B cell (primary cell): ENCODE measurements around the gene ODAM. TPM values are rescaled to one million over a fixed set of nuclear protein-coding genes. Genes with fewer than 3 reads are reported as not detected.
"Not testable (repeated sequence)": the region's sequence is repeated elsewhere in the genome, so short reads cannot be mapped to it uniquely, and the experiment has no call there.

Experiments used
- ATAC-seq: fragments of 200-7000 bp; cut with Tn5 transposase; one replicate; pipeline ENCODE4 v1.10.0; 2021; ENCODE audit warnings: low read depth, mild to moderate bottlenecking, moderate number of reproducible peaks, moderate library complexity
- CTCF ChIA-PET: fragments of 350-600 bp; sonication (Branson Sonifier 250); formaldehyde crosslinking; loops from one replicate; lab custom pipeline; 2021; ENCODE audit warnings: antibody characterized with exemption, inconsistent platforms; lab: Charles Lee
- POLR2A ChIA-PET: fragments of 350-600 bp; sonication (Branson Sonifier 250); formaldehyde crosslinking; loops from one replicate; lab custom pipeline; 2021; ENCODE audit warnings: antibody characterized with exemption; lab: Charles Lee
- DNase-seq: peaks from one replicate; pipeline ENCODE4 v3.0.0; 2013
- H2AFZ ChIP-seq: 2 replicates; pipeline ENCODE4 v1.6.1; 2012; ENCODE audit warnings: mild to moderate bottlenecking, low read depth, low read length; ENCODE audit not compliant: insufficient read depth, poor library complexity, severe bottlenecking
- H3K27ac ChIP-seq, 2 donors: 1 replicate in 1 of 2; 2 replicates in 1 of 2; pipeline ENCODE4 v1.5.1; 2012 to 2013; ENCODE audit warnings: low read length in 2 of 2, mild to moderate bottlenecking in 2 of 2, moderate library complexity in 1 of 2
- H3K27me3 ChIP-seq, 4 experiments: fragments of 200-600 bp in 1 of 4; sonication (generic) in 1 of 4; replicated peaks in 1 of 4; 1 replicate in 2 of 4; 2 replicates in 2 of 4; pipeline versions ENCODE4 v1.6.1 to v1.7.0; 2013 to 2016; ENCODE audit warnings: low read length in 3 of 4, mild to moderate bottlenecking in 2 of 4, mixed read lengths in 1 of 4, moderate library complexity in 1 of 4; ENCODE audit not compliant: insufficient read depth in 4 of 4, control insufficient read depth in 3 of 4; ENCODE audit errors: control extremely low read depth in 1 of 4
- H3K36me3 ChIP-seq, 2 experiments: replicated peaks in 1 of 2; 1 replicate in 1 of 2; 2 replicates in 1 of 2; pipeline versions ENCODE4 v1.6.1 to v1.7.1; 2013; ENCODE audit warnings: low read length in 1 of 2; ENCODE audit not compliant: insufficient read depth in 2 of 2, control insufficient read depth in 1 of 2; ENCODE audit errors: control extremely low read depth in 1 of 2, extremely low read depth in 1 of 2
- H3K4me1 ChIP-seq, 2 donors: fragments of 200-600 bp in 1 of 2; sonication (generic) in 1 of 2; 1 replicate in 1 of 2; 2 replicates in 1 of 2; pipeline versions ENCODE4 v1.5.1 to v1.6.1; 2013 to 2017; ENCODE audit warnings: low read length in 2 of 2; ENCODE audit not compliant: control insufficient read depth in 2 of 2, insufficient read depth in 2 of 2
- H3K4me2 ChIP-seq: replicated peaks from 2 replicates; pipeline ENCODE3; 2012; ENCODE audit warnings: mild to moderate bottlenecking, low read depth, low read length; ENCODE audit not compliant: poor library complexity, severe bottlenecking
- H3K4me3 ChIP-seq, 5 experiments: fragments of 200-600 bp in 1 of 5; sonication (generic) in 1 of 5; 1 replicate in 3 of 5; 2 replicates in 2 of 5; pipeline versions ENCODE4 v1.5.1 to v1.7.0; 2011 to 2016; ENCODE audit warnings: low read length in 4 of 5, mild to moderate bottlenecking in 4 of 5, low read depth in 2 of 5, control low read depth in 1 of 5, moderate library complexity in 1 of 5; ENCODE audit not compliant: insufficient read depth in 1 of 5; ENCODE audit errors: control extremely low read depth in 1 of 5, extremely low read depth in 1 of 5
- H3K79me2 ChIP-seq: fragments of 200-600 bp; sonication (generic); one replicate; pipeline ENCODE4 v1.6.0; 2016; ENCODE audit warnings: low read length; ENCODE audit not compliant: control insufficient read depth, insufficient read depth
- H3K9ac ChIP-seq: fragments of 200-600 bp; sonication (generic); 2 replicates; pipeline ENCODE4 v1.6.1; 2017; ENCODE audit warnings: mild to moderate bottlenecking, low read length, moderate library complexity
- H3K9me3 ChIP-seq, 3 donors: one replicate each; pipeline versions ENCODE4 v1.6.1 to v1.7.1; 2013; ENCODE audit warnings: low read length in 2 of 3; ENCODE audit not compliant: control insufficient read depth in 2 of 3, insufficient read depth in 1 of 3; ENCODE audit errors: control extremely low read depth in 1 of 3
- H4K20me1 ChIP-seq: 2 replicates; pipeline ENCODE4 v1.6.0; 2012; ENCODE audit warnings: mild to moderate bottlenecking, low read length; ENCODE audit not compliant: insufficient read depth, control insufficient read depth, poor library complexity, severe bottlenecking
- H3K27ac Mint-ChIP-seq: one replicate; pipeline ENCODE4 v1.8.0; 2021; ENCODE audit warnings: mixed read lengths
- H3K27me3 Mint-ChIP-seq: one replicate; pipeline ENCODE4 v1.8.0; 2021; ENCODE audit warnings: mixed read lengths
- H3K4me1 Mint-ChIP-seq: one replicate; pipeline ENCODE4 v1.8.0; 2021; ENCODE audit warnings: mixed read lengths
- H3K4me3 Mint-ChIP-seq: one replicate; pipeline ENCODE4 v1.8.0; 2021; ENCODE audit warnings: mixed read lengths
- H3K9me3 Mint-ChIP-seq: one replicate; pipeline ENCODE4 v1.8.0; 2022; ENCODE audit warnings: mixed read lengths; ENCODE audit not compliant: insufficient read depth
- CTCF ChIP-seq: fragments of 200-600 bp; IDR thresholded peaks from one replicate; pipeline ENCODE4 v1.8.0; 2022; ENCODE audit warnings: antibody characterized with exemption, mild to moderate bottlenecking
- EZH2 ChIP-seq: IDR thresholded peaks from 2 replicates; pipeline ENCODE4 v1.6.1; 2012; ENCODE audit warnings: borderline replicate concordance, low read depth, mild to moderate bottlenecking, moderate library complexity, low read length; ENCODE audit not compliant: insufficient read depth, poor library complexity, severe bottlenecking
- WGBS: methylation state at CpG from one replicate; pipeline ENCODE4 v1.1.5; 2013; ENCODE audit warnings: missing lambda C conversion rate; ENCODE audit not compliant: insufficient coverage; 5-methylcytosine and 5-hydroxymethylcytosine counted together
- intact Hi-C: fragments of 100-400 bp; cut with micrococcal nuclease; formaldehyde crosslinking; loops from one replicate; pipeline ENCODE4 v1.10.0; 2022
- polyA plus RNA-seq: library from polyadenylated mRNA; depleted of rRNA; stranded (reverse); fragments of >200 nt; gene quantifications from 2 replicates; pipeline ENCODE4 v1.2.3, GENCODE V29; 2012
- total RNA-seq, 2 donors: library from RNA; stranded (reverse); fragments of 120-200 nt in 1 of 2; gene quantifications; 1 replicate in 1 of 2; 2 replicates in 1 of 2; pipeline versions ENCODE4 v1.2.3 to v1.2.4, GENCODE V29; 2013 to 2022

Gene ODAM
- total and polyA plus RNA-seq, 2 donors (not counting 1 experiment from before 2014, with no cell fraction given) = not detected

DNA sequence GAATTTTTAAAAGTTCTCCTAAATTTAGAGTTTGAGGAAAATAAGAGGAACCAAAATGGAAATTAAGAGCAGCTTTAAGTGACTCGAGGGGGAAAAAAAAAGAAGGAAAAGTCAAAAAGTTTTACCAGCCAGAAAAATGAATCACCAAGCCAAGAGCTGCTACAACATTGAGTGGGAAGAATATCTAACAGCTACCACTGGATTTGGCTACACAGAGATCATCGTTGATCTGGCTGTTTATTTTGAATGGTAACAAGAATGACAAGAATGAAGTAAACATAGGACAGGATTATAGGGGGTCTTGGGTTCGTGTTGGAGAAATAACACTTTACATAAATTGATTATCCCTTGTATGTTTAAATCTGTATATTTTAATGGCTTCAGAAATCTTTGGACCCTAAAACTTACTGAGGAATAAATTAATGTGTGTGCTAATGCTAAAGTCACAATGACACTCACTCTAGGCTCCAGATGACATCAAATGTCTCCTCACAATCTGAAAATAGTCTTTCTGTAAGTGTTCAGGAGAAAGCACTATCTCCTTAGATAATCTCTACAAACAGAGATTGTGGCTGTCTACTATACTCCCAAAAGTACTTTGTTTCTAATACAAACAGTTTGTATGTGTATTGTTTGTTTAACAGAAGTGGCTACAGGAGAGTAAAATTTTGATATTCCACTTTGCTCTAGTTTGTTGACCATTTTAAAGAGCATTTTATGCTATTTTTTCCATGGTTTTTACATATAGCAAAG lies 43.8 kb downstream of the ODAM start:
- ATAC-seq = no peak
- no peak overlapping the region for H2AFZ ChIP-seq
- H4K20me1 ChIP-seq = no peaks in the 10 kb centered on the region
- H3K9me3 ChIP-seq = no peaks in the 10 kb centered on the region
- POLR2A ChIA-PET = no interaction called here
- H3K9ac ChIP-seq = no peak overlapping the region
- no peaks in the 10 kb centered on the region for H3K4me1 ChIP-seq
- Mint-ChIP-seq H3K4me1 (no peaks in the 10 kb centered on the region), H3K9me3 (no peaks in the 10 kb centered on the region), H3K27ac (no peak overlapping the region), H3K4me3 (no peak overlapping the region), H3K27me3 (no peaks in the 10 kb centered on the region)
- TF ChIP-seq EZH2 = no peak
- no peak for TF ChIP-seq CTCF
- CTCF ChIA-PET = no interaction called here
- no CpG with 5 or more reads among the region's 3 CpGs for WGBS
- no peaks in the 10 kb centered on the region for H3K79me2 ChIP-seq
- H3K27me3 ChIP-seq = no peaks in the 10 kb centered on the region
- intact Hi-C loops = no loop called here
- no peak overlapping the region for H3K27ac ChIP-seq
- H3K4me3 ChIP-seq = no peak overlapping the region
- no peak for DNase-seq
- H3K4me2 ChIP-seq = no peak overlapping the region
- H3K36me3 ChIP-seq = no peaks in the 10 kb centered on the region

DNA sequence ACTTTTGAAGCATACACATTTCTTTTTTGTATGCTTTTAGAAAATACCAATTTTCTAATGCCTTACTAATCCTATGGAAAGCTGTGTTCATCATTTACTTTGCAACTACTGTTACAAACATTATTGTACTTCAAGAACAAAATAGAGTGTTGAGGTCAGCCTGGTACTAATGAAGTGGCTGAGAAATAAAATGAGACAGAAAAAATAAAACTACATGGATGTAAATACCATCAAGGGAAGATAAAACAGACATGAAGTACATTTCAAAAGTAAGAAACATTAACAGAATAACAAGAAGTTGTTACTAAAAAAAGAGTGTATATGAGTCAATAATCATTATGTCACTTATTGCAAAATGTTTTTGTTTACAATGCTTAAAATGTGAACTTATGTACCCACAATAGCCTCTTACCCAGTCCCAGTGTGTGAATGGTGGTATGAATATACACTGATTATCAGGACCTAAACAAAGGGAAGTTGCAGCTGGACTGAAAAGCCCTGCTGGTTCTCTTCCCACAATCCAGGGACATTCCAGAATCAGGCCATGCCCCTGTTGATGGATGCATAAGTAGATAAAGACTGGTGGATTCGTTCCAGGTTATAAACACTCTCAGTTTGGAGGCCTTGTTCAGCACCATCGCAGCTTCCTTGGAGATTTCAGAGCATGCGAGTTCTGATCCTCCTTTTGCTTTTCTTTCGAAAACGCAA lies 44.5 kb downstream of the ODAM start:
- Histone ChIP-seq H2AFZ (no peak overlapping the region), H3K27me3 (no peaks in the 10 kb centered on the region), H3K27ac (no peak overlapping the region), H3K4me3 (no peak overlapping the region), H3K4me2 (no peak overlapping the region), H3K9ac (no peak overlapping the region), H3K79me2 (no peaks in the 10 kb centered on the region), H3K4me1 (no peaks in the 10 kb centered on the region), H3K9me3 (no peaks in the 10 kb centered on the region), H3K36me3 (no peaks in the 10 kb centered on the region), H4K20me1 (no peaks in the 10 kb centered on the region)
- ChIA-PET CTCF (no interaction called here), POLR2A (no interaction called here)
- Mint-ChIP-seq H3K9me3 (no peaks in the 10 kb centered on the region), H3K27me3 (no peaks in the 10 kb centered on the region), H3K4me1 (no peaks in the 10 kb centered on the region), H3K4me3 (no peak overlapping the region), H3K27ac (no peak overlapping the region)
- no peak for TF ChIP-seq EZH2
- no peak for TF ChIP-seq CTCF
- ATAC-seq (no peak), DNase-seq (no peak)
- WGBS = 78% methylated on average over 3 of the region's 5 CpGs
- intact Hi-C loops = no loop called here

GRCh38 chr4:70242297-70242696 lies 46.8 kb downstream of the ODAM start, which contains the start of gene CSN3:
CSN3 (plus strand) TSS chr4:70242597; CDS start chr4:70244820, 2,223 bp downstream.
- H2AFZ ChIP-seq, ATAC-seq, H3K4me3 ChIP-seq, DNase-seq, H3K27me3 ChIP-seq, H3K79me2 ChIP-seq, H3K36me3 ChIP-seq, H3K9me3 Mint-ChIP-seq, H3K4me2 ChIP-seq, H3K4me1 ChIP-seq, H4K20me1 ChIP-seq, H3K9ac ChIP-seq, H3K4me3 Mint-ChIP-seq, POLR2A ChIA-PET, H3K27ac ChIP-seq, CTCF ChIA-PET, H3K9me3 ChIP-seq, H3K4me1 Mint-ChIP-seq, H3K27me3 Mint-ChIP-seq, H3K27ac Mint-ChIP-seq, intact Hi-C loops: not testable (repeated sequence)
- WGBS = no CpG with 5 or more reads among the region's 3 CpGs
